SK-N-SH treated with all-trans-retinoic acid at 6 μM for 48 hours (cell line): Measurements from ENCODE around the gene FLOT2.
"Not testable (repeated sequence)": the region's sequence is repeated elsewhere in the genome, so short reads cannot be mapped to it uniquely, and the experiment has no call there.

Experiments used
- ATAC-seq: fragments of 200-7000 bp; cut with Tn5 transposase; 3 replicates; pipeline ENCODE4 v1.9.1; 2020; ENCODE audit warnings: mild to moderate bottlenecking, moderate library complexity
- ARNTL ChIP-seq: fragments of 450-650 bp; formaldehyde crosslinking; IDR thresholded peaks from 2 replicates; pipeline ENCODE4 v1.5.0; 2020; ENCODE audit warnings: low read depth, mild to moderate bottlenecking, moderate library complexity, borderline replicate concordance
- BACH2 ChIP-seq: fragments of 250-450 bp; sonication (Bioruptor Pico); IDR thresholded peaks from 2 replicates; pipeline ENCODE4 v1.9.0; 2021; ENCODE audit warnings: mild to moderate bottlenecking, borderline replicate concordance
- CREB5 ChIP-seq: fragments of 250-450 bp; sonication (Bioruptor Pico); IDR thresholded peaks from 2 replicates; pipeline ENCODE4 v1.5.1; 2020; ENCODE audit warnings: low read depth, mild to moderate bottlenecking, moderate library complexity
- CSDC2 ChIP-seq: fragments of 250-450 bp; sonication (Bioruptor Pico); IDR thresholded peaks from 2 replicates; pipeline ENCODE4 v1.5.0; 2020; ENCODE audit warnings: mild to moderate bottlenecking, moderate library complexity
- CSRNP3 ChIP-seq: fragments of 250-450 bp; sonication (Bioruptor Pico); IDR thresholded peaks from 2 replicates; pipeline ENCODE4 v1.5.1; 2021; ENCODE audit warnings: mild to moderate bottlenecking, moderate library complexity
- ESRRG ChIP-seq: fragments of 250-450 bp; sonication (Bioruptor Pico); IDR thresholded peaks from 2 replicates; pipeline ENCODE4 v1.6.1; 2021; ENCODE audit warnings: mild to moderate bottlenecking
- GLIS3 ChIP-seq: fragments of 250-450 bp; sonication (Bioruptor Pico); IDR thresholded peaks from 2 replicates; pipeline ENCODE4 v1.5.0; 2020; ENCODE audit warnings: mild to moderate bottlenecking, moderate library complexity
- ISL1 ChIP-seq: fragments of 250-450 bp; sonication (Bioruptor Pico); IDR thresholded peaks from 2 replicates; pipeline ENCODE4 v2.1.2; 2022; ENCODE audit warnings: mild to moderate bottlenecking, moderate library complexity
- PATZ1 ChIP-seq: fragments of 250-450 bp; sonication (Bioruptor Pico); IDR thresholded peaks from 2 replicates; pipeline ENCODE4 v1.8.0; 2020; ENCODE audit warnings: mild to moderate bottlenecking, moderate library complexity, borderline replicate concordance
- POU6F1 ChIP-seq: fragments of 250-450 bp; sonication (Bioruptor Pico); IDR thresholded peaks from 2 replicates; pipeline ENCODE4 v1.8.0; 2021; ENCODE audit warnings: low read depth, mild to moderate bottlenecking, moderate library complexity, borderline replicate concordance
- PPARA ChIP-seq: fragments of 250-450 bp; sonication (Bioruptor Pico); IDR thresholded peaks from 2 replicates; pipeline ENCODE4 v1.5.0; 2020; ENCODE audit warnings: mild to moderate bottlenecking, borderline replicate concordance
- RARB ChIP-seq: fragments of 250-450 bp; sonication (Bioruptor Pico); IDR thresholded peaks from 2 replicates; pipeline ENCODE4 v1.8.0; 2021; ENCODE audit warnings: mild to moderate bottlenecking, moderate library complexity
- SNAI2 ChIP-seq: fragments of 250-450 bp; sonication (Bioruptor Pico); IDR thresholded peaks from 2 replicates; pipeline ENCODE4 v1.5.0; 2020; ENCODE audit warnings: mild to moderate bottlenecking, moderate library complexity
- TCF4 ChIP-seq: fragments of 250-450 bp; sonication (Bioruptor Pico); IDR thresholded peaks from 2 replicates; pipeline ENCODE4 v1.8.0; 2021; ENCODE audit warnings: mild to moderate bottlenecking, moderate library complexity, borderline replicate concordance
- TOX ChIP-seq: fragments of 250-450 bp; sonication (Bioruptor Pico); IDR thresholded peaks from 2 replicates; pipeline ENCODE4 v1.8.0; 2021; ENCODE audit warnings: mild to moderate bottlenecking, moderate library complexity, borderline replicate concordance
- TSHZ2 ChIP-seq: fragments of 250-450 bp; sonication (Bioruptor Pico); IDR thresholded peaks from 2 replicates; pipeline ENCODE4 v1.5.0; 2020; ENCODE audit warnings: mild to moderate bottlenecking, moderate library complexity
- ZC3H10 ChIP-seq: fragments of 250-450 bp; sonication (Bioruptor Pico); IDR thresholded peaks from 2 replicates; pipeline ENCODE4 v1.5.1; 2021; ENCODE audit warnings: mild to moderate bottlenecking, moderate library complexity
- ZFP3 ChIP-seq: fragments of 250-450 bp; sonication (Bioruptor Pico); IDR thresholded peaks from 2 replicates; pipeline ENCODE4 v1.5.0; 2020; ENCODE audit warnings: mild to moderate bottlenecking, moderate library complexity
- ZFP30 ChIP-seq: fragments of 450-650 bp; formaldehyde crosslinking; IDR thresholded peaks from 2 replicates; pipeline ENCODE4 v1.5.0; 2022; ENCODE audit warnings: mild to moderate bottlenecking, moderate library complexity
- ZNF565 ChIP-seq: fragments of 450-650 bp; formaldehyde crosslinking; conservative IDR thresholded peaks from 2 replicates; pipeline ENCODE4 v1.5.0; 2020; ENCODE audit warnings: low read depth, mild to moderate bottlenecking, moderate library complexity
- ZNF70 ChIP-seq: fragments of 450-650 bp; formaldehyde crosslinking; IDR thresholded peaks from 2 replicates; pipeline ENCODE4 v1.5.0; 2020; ENCODE audit warnings: mild to moderate bottlenecking, moderate library complexity
- ZNF8 ChIP-seq: fragments of 450-650 bp; formaldehyde crosslinking; IDR thresholded peaks from 2 replicates; pipeline ENCODE4 v1.5.0; 2020; ENCODE audit warnings: mild to moderate bottlenecking, moderate library complexity

Gene FLOT2

GRCh38 chr17:28880572-28880945 lies 17.0 kb downstream of the FLOT2 start:
- no peak for TF ChIP-seq BACH2 (CRISPR knock-in tag)
- TF ChIP-seq ARNTL = no peak
- no peak for TF ChIP-seq SNAI2
- no peak for ATAC-seq

- TF ChIP-seq BACH2 (CRISPR knock-in tag) (no peak), GLIS3 (CRISPR knock-in tag) (no peak), ESRRG (CRISPR knock-in tag) (no peak), TCF4 (CRISPR knock-in tag) (no peak), CSDC2 (no peak), ZFP30 (no peak)
- TF ChIP-seq, all 23 proteins: peak for 0
These were observed 17.5 kb downstream of the FLOT2 start for GRCh38 chr17:28879886-28880571.

GRCh38 chr17:28878981-28879380 lies 18.6 kb downstream of the FLOT2 start:
- TF ChIP-seq ESRRG (CRISPR knock-in tag) (no peak), PATZ1 (no peak), ZFP3 (CRISPR knock-in tag) (no peak), CSRNP3 (CRISPR knock-in tag) (no peak), GLIS3 (CRISPR knock-in tag) (no peak), TOX (CRISPR knock-in tag) (no peak), SNAI2 (no peak), CSDC2 (no peak), BACH2 (CRISPR knock-in tag) (no peak), ZFP30 (no peak), ZC3H10 (CRISPR knock-in tag) (no peak)
- peak; percentile 89 for ATAC-seq

More at GRCh38 chr17:28879886-28880571, 17.5 kb downstream of the FLOT2 start:
- no peak for ATAC-seq

GRCh38 chr17:28878158-28878910 lies 19.2 kb downstream of the FLOT2 start:
- ATAC-seq = no peak
- no peak for TF ChIP-seq POU6F1 (CRISPR knock-in tag)
- TF ChIP-seq PPARA = no peak
- no peak for TF ChIP-seq BACH2 (CRISPR knock-in tag)
- no peak for TF ChIP-seq CSRNP3 (CRISPR knock-in tag)
- no peak for TF ChIP-seq ZFP30
- TF ChIP-seq ZNF8 = no peak
- no peak for TF ChIP-seq ZNF70
- TF ChIP-seq RARB (CRISPR knock-in tag) = no peak
- TF ChIP-seq ZNF565 (CRISPR knock-in tag) = no peak
- no peak for TF ChIP-seq TCF4 (CRISPR knock-in tag)
- no peak for TF ChIP-seq CREB5 (CRISPR knock-in tag)
- no peak for TF ChIP-seq CSDC2
- TF ChIP-seq GLIS3 (CRISPR knock-in tag) = no peak
- TF ChIP-seq TSHZ2 (CRISPR knock-in tag) = no peak
- TF ChIP-seq ISL1 = no peak
- no peak for TF ChIP-seq ESRRG (CRISPR knock-in tag)
- TF ChIP-seq, all 23 proteins: peak for 0

GRCh38 chr17:28877150-28877711 lies 20.3 kb downstream of the FLOT2 start:
- not testable (repeated sequence) for ATAC-seq
